ENCODE results near the gene TTC7B.

Gene TTC7B

DNA sequence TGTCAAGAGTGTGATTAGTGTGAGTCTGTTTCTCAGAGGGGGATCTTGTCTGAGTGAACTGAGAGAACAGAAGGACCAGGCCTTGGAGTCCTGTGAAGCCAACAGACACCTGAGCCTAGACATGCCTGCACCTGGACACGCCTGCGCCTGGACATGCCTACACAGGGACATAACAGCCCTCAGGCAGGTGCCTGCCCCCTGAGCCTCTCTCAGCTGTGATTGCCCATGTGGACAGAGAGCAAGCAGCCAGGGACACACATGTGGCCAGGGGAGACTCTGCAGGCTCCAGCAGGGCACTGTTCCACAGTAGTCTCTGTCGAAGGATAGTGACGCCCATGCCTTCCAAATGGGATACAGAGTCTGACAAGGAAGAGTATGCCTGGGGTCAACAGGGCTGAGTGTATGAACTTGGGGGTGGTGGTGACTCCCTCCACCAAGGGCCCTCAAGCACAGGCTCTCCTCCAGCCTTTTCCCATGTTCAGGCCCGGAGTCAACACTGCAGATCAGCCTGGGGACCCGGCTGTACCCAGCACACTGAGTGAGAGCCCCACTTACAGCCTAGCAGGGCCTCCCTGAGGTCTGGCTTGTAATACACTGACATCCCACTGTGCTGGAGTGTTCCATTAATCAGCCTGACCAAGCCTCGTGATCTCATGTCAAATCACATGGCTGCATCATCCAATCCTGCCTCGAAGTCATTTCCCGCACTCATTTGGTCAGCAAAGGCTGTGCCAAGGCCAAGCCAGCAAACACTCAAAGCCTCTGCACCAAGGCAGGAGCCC lies 246.4 kb downstream of the TTC7B start:
- Histone ChIP-seq H3K9ac (ENCODE audit: low read length) (no peak overlapping the region), H3K4me2 (ENCODE audit: low read depth, low read length, poor library complexity, severe bottlenecking) (no peak overlapping the region), H3K27ac (ENCODE audit: low read depth, low read length) (no peak overlapping the region), H3K79me2 (ENCODE audit: insufficient read depth, low read length) (no peaks in the 10 kb centered on the region), H3K27me3 (ENCODE audit: low read length) (no peaks in the 10 kb centered on the region), H3K9me3 (ENCODE audit: insufficient read depth, low read length) (no peaks in the 10 kb centered on the region), H3K36me3 (ENCODE audit: low read length) (no peaks in the 10 kb centered on the region), H3K4me3 (ENCODE audit: insufficient read depth, low read length, poor library complexity, severe bottlenecking) (no peak overlapping the region), H2AFZ (ENCODE audit: low read depth, low read length, severe bottlenecking) (no peak overlapping the region), H3K9me2 (replicated peaks; ENCODE audit: insufficient read depth, low read length) (no peaks in the 10 kb centered on the region), H4K20me1 (ENCODE audit: low read depth, low read length) (no peaks in the 10 kb centered on the region), H3F3A (ENCODE audit: insufficient read depth) (no peaks in the 10 kb centered on the region)
- TF ChIP-seq CTCF (IDR thresholded peaks at IDR 0.05; ENCODE audit: insufficient read depth, low read length, poor library complexity, severe bottlenecking) (no peak), EZH2phosphoT487 (conservative IDR thresholded peaks at IDR 0.05; ENCODE audit: low read length) (no peak)

DNA sequence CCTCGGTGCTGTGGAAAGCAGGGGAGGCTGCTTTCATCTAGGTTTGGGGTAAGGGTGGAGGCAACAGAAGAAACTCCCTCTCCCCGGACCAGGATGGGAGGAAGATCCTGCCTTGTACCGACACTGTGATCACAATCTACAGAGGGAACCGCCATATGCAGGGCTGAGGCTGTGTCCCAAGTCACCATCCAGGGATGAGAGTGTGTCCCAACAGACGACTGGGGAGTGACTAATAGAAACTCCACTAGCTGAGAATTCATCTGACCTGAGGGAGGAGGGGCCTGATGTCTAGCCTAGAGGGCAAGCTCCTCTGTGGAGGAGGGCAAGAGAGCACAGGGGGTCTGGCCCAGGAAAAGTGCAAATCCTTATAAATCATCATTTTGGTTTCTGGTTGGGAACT lies 247.0 kb downstream of the TTC7B start:
- Histone ChIP-seq H3K9ac (ENCODE audit: low read length) (no peak overlapping the region), H3K27me3 (ENCODE audit: low read length) (no peaks in the 10 kb centered on the region)
- TF ChIP-seq EZH2phosphoT487 (conservative IDR thresholded peaks at IDR 0.05; ENCODE audit: low read length) (no peak), CTCF (IDR thresholded peaks at IDR 0.05; ENCODE audit: insufficient read depth, low read length, poor library complexity, severe bottlenecking) (no peak)

GRCh38 chr14:90568405-90568804 lies 247.8 kb downstream of the TTC7B start:
- Histone ChIP-seq H2AFZ (ENCODE audit: low read depth, low read length, severe bottlenecking) (no peak overlapping the region), H3K9me3 (ENCODE audit: insufficient read depth, low read length) (no peaks in the 10 kb centered on the region), H3K27ac (ENCODE audit: low read depth, low read length) (no peak overlapping the region), H3K9ac (ENCODE audit: low read length) (no peak overlapping the region), H3K27me3 (ENCODE audit: low read length) (no peaks in the 10 kb centered on the region), H3F3A (ENCODE audit: insufficient read depth) (no peaks in the 10 kb centered on the region), H3K4me2 (ENCODE audit: low read depth, low read length, poor library complexity, severe bottlenecking) (no peak overlapping the region), H3K79me2 (ENCODE audit: insufficient read depth, low read length) (no peaks in the 10 kb centered on the region), H3K36me3 (ENCODE audit: low read length) (no peaks in the 10 kb centered on the region), H3K9me2 (replicated peaks; ENCODE audit: insufficient read depth, low read length) (no peaks in the 10 kb centered on the region), H4K20me1 (ENCODE audit: low read depth, low read length) (no peaks in the 10 kb centered on the region), H3K4me3 (ENCODE audit: insufficient read depth, low read length, poor library complexity, severe bottlenecking) (no peak overlapping the region)
- TF ChIP-seq CTCF (IDR thresholded peaks at IDR 0.05; ENCODE audit: insufficient read depth, low read length, poor library complexity, severe bottlenecking) (no peak), EZH2phosphoT487 (conservative IDR thresholded peaks at IDR 0.05; ENCODE audit: low read length) (no peak)

More for the DNA sequence above, 247.0 kb downstream of the TTC7B start:
- Histone ChIP-seq H3K4me2 (ENCODE audit: low read depth, low read length, poor library complexity, severe bottlenecking) (no peak overlapping the region), H3K79me2 (ENCODE audit: insufficient read depth, low read length) (no peaks in the 10 kb centered on the region), H2AFZ (ENCODE audit: low read depth, low read length, severe bottlenecking) (no peak overlapping the region), H3K9me2 (replicated peaks; ENCODE audit: insufficient read depth, low read length) (no peaks in the 10 kb centered on the region), H3K4me3 (ENCODE audit: insufficient read depth, low read length, poor library complexity, severe bottlenecking) (no peak overlapping the region), H3K27ac (ENCODE audit: low read depth, low read length) (no peak overlapping the region), H3F3A (ENCODE audit: insufficient read depth) (no peaks in the 10 kb centered on the region), H3K9me3 (ENCODE audit: insufficient read depth, low read length) (no peaks in the 10 kb centered on the region), H4K20me1 (ENCODE audit: low read depth, low read length) (no peaks in the 10 kb centered on the region), H3K36me3 (ENCODE audit: low read length) (no peaks in the 10 kb centered on the region)

Data from SU-DHL-6 (cell line).